NCI-H2107 (cell line): ENCODE data around the gene ANKRD36.
"Not testable (repeated sequence)": the region's sequence is repeated elsewhere in the genome, so short reads cannot be mapped to it uniquely, and the experiment has no call there.

ENCODE experiments used
- DNase-seq: peaks from one replicate; lab custom pipeline; 2025; lab: John Stamatoyannopoulos, UW

The ANKRD36 gene

DNA sequence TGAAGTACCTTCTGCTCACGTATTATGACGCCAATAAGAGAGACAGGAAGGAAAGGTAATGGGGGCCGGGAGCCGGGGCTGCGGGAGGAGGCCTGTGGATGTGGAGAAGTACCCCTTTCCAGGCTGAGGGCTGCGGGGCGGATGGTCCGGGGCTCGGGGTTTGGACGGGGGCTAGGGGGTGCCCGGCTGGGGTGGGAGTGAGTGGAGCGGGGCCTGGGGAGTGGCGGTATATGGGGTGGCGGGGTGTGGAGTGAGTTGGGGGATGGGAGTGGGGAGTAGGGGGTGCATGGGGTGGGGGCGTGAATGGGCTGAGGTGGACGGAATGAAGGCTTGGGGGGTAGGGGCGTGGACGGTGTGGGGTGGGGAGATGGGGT lies 916 bp downstream of the ANKRD36 start:
- not testable (repeated sequence) for DNase-seq

GRCh38 chr2:97129090-97129489 lies 16.1 kb downstream of the ANKRD36 start:
- not testable (repeated sequence) for DNase-seq

- not testable (repeated sequence) for DNase-seq
Measured at GRCh38 chr2:97144016-97144415, 31.1 kb downstream of the ANKRD36 start.

- not testable (repeated sequence) for DNase-seq
Measured at GRCh38 chr2:97166548-97166947, 53.6 kb downstream of the ANKRD36 start.

GRCh38 chr2:97167938-97168337 lies 55.0 kb downstream of the ANKRD36 start:
- DNase-seq, result not testable (repeated sequence)

DNA sequence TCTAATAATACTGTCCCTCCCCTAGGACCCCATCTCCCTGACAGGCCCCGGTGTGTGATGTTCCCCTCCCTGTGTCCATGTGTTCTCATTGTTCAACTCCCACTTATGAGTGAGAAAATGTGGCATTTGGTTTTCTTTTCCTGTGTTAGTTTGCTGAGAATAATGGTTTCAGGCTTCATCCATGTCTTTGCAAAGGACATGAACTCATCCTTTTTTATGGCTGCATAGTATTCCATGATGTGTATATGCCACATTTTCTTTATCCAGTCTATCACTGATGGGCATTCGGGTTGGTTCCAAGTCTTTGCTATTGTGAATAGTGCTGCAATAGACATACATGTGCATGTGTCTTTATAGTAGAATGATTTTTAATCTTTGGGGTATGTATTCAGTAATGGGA lies 55.6 kb downstream of the ANKRD36 start:
- DNase-seq, result not testable (repeated sequence)

DNA sequence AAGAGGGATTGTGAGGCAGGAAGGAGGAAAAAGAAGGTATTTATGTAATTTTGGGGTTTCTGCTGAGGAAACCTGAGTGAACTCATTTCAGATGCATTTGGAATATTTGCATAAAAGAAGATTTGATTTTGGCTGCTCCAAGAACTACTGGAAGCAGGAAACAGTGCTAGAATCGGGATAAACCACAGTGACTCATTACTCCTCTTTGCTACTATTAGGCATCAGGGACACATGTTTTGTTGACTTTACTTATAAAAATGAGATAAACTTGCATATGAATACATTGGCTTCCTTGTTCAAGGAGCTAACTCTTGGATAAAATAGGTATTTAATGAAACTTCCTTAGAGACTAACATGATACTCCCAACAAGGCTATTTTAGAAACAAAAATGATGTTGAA lies 67.4 kb downstream of the ANKRD36 start:
- not testable (repeated sequence) for DNase-seq

GRCh38 chr2:97195349-97195748 lies 82.4 kb downstream of the ANKRD36 start:
- DNase-seq, result not testable (repeated sequence)

DNA sequence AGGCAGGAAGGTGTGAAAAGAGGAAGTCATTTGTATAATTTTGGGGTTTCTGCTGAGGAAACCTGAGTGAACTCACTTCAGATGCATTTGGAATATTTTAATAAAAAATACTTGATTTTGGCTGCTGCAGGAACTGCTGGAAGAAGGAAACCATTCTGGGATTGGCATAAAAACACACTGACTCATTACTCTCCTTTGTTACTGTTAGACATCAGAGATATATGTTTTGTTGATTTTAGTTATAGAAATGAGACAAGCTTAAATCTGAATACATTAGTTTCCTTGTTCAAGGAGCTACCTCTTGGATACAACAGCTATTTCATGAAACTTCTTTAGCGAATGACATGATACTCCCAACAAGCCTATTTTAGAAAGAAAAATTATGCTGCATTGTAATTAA lies 84.3 kb downstream of the ANKRD36 start:
- DNase-seq, result not testable (repeated sequence)

DNA sequence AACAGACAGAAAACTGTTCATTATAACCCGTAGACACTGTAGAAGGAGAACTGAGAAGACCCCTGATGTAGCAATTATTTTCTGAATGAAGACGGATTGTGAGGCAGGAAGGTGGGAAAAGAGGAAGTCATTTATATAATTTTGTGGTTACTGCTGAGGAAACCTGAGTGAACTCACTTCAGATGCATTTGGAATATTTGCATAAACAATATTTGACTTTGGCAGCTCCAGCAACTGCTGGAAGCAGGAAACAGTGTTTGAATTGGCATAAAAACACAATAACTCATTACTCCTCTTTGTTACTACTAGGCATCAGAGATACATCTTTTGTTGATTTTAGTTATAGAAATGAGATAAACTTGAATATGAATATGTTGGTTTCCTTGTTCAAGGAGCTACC lies 87.9 kb downstream of the ANKRD36 start:
- not testable (repeated sequence) for DNase-seq

GRCh38 chr2:97202643-97203250 lies 89.8 kb downstream of the ANKRD36 start:
- not testable (repeated sequence) for DNase-seq

- no peak for DNase-seq
Measured at GRCh38 chr2:97210325-97210724, 97.4 kb downstream of the ANKRD36 start.

- DNase-seq, result not testable (repeated sequence)
Measured at GRCh38 chr2:97215025-97215424, 102.1 kb downstream of the ANKRD36 start.

GRCh38 chr2:97230848-97231585 lies 118.1 kb downstream of the ANKRD36 start:
- not testable (repeated sequence) for DNase-seq

GRCh38 chr2:97232981-97233380 lies 120.0 kb downstream of the ANKRD36 start:
- not testable (repeated sequence) for DNase-seq

DNA sequence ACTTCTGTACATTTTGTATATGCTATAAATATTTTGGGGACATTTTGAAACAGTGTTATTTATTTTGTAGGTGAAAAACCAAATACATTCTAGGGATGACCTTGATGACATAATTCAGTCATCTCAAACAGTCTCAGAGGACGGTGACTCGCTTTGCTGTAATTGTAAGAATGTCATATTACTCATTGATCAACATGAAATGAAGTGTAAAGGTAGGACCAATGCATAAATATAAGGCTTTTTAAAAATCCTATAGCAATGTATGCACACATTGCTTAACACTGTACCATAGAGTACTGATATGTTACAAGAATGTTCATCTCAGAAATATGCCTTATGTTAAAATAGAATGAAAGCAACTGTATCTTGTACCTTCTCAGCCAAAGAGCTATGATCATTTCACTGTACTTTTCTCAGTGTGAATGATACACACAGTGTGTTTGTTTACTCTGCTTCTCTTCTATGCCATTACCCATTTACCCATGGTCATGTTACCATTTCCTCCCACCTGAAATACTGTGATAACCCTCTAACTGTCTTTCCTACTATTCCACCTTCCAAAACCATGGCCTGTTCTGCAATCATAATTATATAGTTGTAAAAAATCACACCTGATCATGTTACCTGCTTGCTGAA lies 120.8 kb downstream of the ANKRD36 start:
- DNase-seq, result not testable (repeated sequence)

GRCh38 chr2:97261192-97261591 lies 148.2 kb downstream of the ANKRD36 start:
- not testable (repeated sequence) for DNase-seq

DNA sequence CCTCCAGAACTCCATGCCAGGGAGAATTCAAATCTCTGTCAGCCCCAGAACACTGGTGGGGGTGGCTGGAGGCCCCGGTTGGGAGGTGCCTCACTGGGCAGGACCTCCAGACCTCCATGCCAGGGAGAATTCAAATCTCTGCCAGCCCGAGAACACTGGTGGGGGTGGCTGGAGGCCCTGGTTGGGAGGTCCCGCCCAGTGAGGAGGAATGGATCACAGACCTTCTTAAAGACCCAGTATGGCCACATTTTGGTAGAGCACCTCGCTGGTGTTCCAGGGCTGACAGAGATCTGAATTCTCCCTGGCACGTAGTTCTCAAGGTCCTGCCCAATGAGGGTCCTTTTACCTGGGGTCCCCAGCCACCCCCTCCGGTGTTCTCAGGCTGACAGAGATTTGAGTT lies 153.5 kb downstream of the ANKRD36 start:
- not testable (repeated sequence) for DNase-seq

GRCh38 chr2:97267411-97268074 lies 154.6 kb downstream of the ANKRD36 start:
- no peak for DNase-seq

- not testable (repeated sequence) for DNase-seq
Measured at GRCh38 chr2:97268075-97268591, 155.2 kb downstream of the ANKRD36 start.

DNA sequence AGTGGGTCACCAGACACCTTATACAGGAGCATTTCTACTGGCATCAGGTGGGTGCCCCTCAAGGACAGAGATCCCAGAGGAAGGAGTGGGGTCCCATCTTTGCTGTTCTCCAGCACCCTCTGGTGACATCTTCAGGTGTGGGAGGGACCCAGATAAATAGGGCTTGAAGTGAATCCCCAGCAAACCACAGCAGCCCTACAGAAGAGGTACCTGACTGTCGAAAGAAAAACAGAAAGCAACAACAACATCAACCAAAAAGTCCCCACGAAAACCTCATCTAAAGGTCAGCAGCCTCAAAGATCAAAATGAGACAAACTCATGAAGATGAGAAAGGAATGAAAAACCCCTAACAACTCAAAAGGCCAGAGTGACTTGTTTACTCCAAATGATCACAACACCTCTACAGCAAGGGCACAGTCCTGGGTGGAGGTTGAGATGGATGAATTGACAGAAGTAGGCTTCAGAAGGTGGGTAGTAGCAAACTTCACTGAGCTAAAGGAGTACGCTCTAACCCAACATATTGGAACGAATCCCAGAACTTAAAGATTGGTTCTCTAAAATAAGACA lies 163.4 kb downstream of the ANKRD36 start:
- DNase-seq, result not testable (repeated sequence)

- DNase-seq, result not testable (repeated sequence)
Measured at GRCh38 chr2:97285187-97285586, 172.2 kb downstream of the ANKRD36 start.
